Testis (tissue), 3 donors: Measurements from ENCODE around the gene CDS2. TPM values are rescaled to one million over a fixed set of nuclear protein-coding genes. Genes with fewer than 3 reads are reported as not detected.

Experiments
- DNase-seq: peaks from one replicate; pipeline ENCODE4 v3.0.0-alpha.2; 2019
- H3K27ac ChIP-seq, 2 donors: fragments of 200-600 bp; sonication (generic); one replicate each; pipeline ENCODE4 v1.5.1; 2019
- H3K27me3 ChIP-seq: fragments of 200-600 bp; sonication (generic); one replicate; pipeline ENCODE4 v1.5.1; 2019
- H3K36me3 ChIP-seq: fragments of 200-600 bp; sonication (generic); one replicate; pipeline ENCODE4 v1.5.1; 2017; ENCODE audit warnings: low read depth; ENCODE audit errors: missing control alignments
- H3K4me1 ChIP-seq: fragments of 200-600 bp; sonication (generic); one replicate; pipeline ENCODE4 v1.5.1; 2019
- H3K4me3 ChIP-seq, 2 donors: fragments of 200-600 bp; sonication (generic); one replicate each; pipeline ENCODE4 v1.5.1; 2017 to 2019
- H3K9me3 ChIP-seq: fragments of 200-600 bp; sonication (generic); one replicate; pipeline ENCODE4 v1.5.1; 2017
- CTCF ChIP-seq, 3 experiments: fragments of 450-650 bp in 2 of 3; fragments of 200-600 bp in 1 of 3; sonication (generic) in 1 of 3; IDR thresholded peaks; one replicate each; pipeline ENCODE4 v1.5.1; 2016 to 2019; ENCODE audit warnings: antibody characterized with exemption in 3 of 3, mild to moderate bottlenecking in 2 of 3, moderate library complexity in 1 of 3
- POLR2A ChIP-seq: fragments of 450-650 bp; IDR thresholded peaks from one replicate; pipeline ENCODE4 v1.6.1; 2017; ENCODE audit warnings: antibody characterized with exemption, mild to moderate bottlenecking, moderate library complexity
- WGBS, 2 donors: methylation state at CpG; one replicate each; pipeline ENCODE4 v1.1.5; 2018; 5-methylcytosine and 5-hydroxymethylcytosine counted together
- intact Hi-C: fragments of 100-400 bp; cut with DNase I; formaldehyde crosslinking; loops from one replicate; pipeline ENCODE4 v1.15.1; 2023; ENCODE audit warnings: low total_unique reads
- polyA plus RNA-seq: library from polyadenylated mRNA; stranded (reverse); fragments of 350-450 nt; fragmentation: Illumina TruSeq; extraction: RNeasy Lipid Tissue Mini Kit (QIAGEN cat#74804); gene quantifications from one replicate; pipeline ENCODE4 v1.2.3, GENCODE V29; 2014; ENCODE audit warnings: low read depth, low replicate concordance; ENCODE audit not compliant: insufficient read depth
- total RNA-seq, 2 donors: library from RNA; depleted of rRNA; stranded (reverse); fragments of >200 nt; gene quantifications; one replicate each; pipeline ENCODE4 v1.2.3, GENCODE V29; 2016

Gene CDS2
- total and polyA plus RNA-seq, 3 donors from 2014 or later = 55.0 to 71.0 (median 65.7) TPM

- TF ChIP-seq CTCF (IDR thresholded peaks at IDR 0.05) (no peak), POLR2A (no peak)
- Histone ChIP-seq H3K4me3 (no peak overlapping the region), H3K36me3 (no peaks in the 10 kb centered on the region), H3K9me3 (no peaks in the 10 kb centered on the region), H3K27me3 (no peaks in the 10 kb centered on the region), H3K27ac (no peak overlapping the region), H3K4me1 (peaks cover 22% of the 10 kb centered on the region)
- 80 to 82% methylated on average over 3 of the region's 3 CpGs for WGBS, 2 donors
- DNase-seq = no peak
- intact Hi-C loops = no loop called here
These were observed 26.3 kb downstream of the CDS2 start for GRCh38 chr20:5153152-5153467.

- DNase-seq = no peak
- intact Hi-C loops = no loop called here
- 70 to 85% methylated on average over 5 of the region's 5 CpGs for WGBS, 2 donors
- no peak overlapping the region for H3K4me3 ChIP-seq
- no peaks in the 10 kb centered on the region for H3K27me3 ChIP-seq
- no peak for TF ChIP-seq POLR2A
- TF ChIP-seq CTCF (IDR thresholded peaks at IDR 0.05) = no peak
- H3K9me3 ChIP-seq = no peaks in the 10 kb centered on the region
- H3K27ac ChIP-seq = no peak overlapping the region
- no peaks in the 10 kb centered on the region for H3K36me3 ChIP-seq
- peaks cover 15% of the 10 kb centered on the region for H3K4me1 ChIP-seq
These were observed 27.1 kb downstream of the CDS2 start for GRCh38 chr20:5153612-5154542.

GRCh38 chr20:5154543-5154925 lies 27.7 kb downstream of the CDS2 start:
- no peaks in the 10 kb centered on the region for H3K27me3 ChIP-seq
- no peaks in the 10 kb centered on the region for H3K9me3 ChIP-seq
- H3K4me3 ChIP-seq = no peak overlapping the region
- no peak for TF ChIP-seq CTCF (IDR thresholded peaks at IDR 0.05)
- no peak for TF ChIP-seq POLR2A
- peaks cover 12% of the 10 kb centered on the region for H3K4me1 ChIP-seq
- H3K27ac ChIP-seq = no peak overlapping the region
- DNase-seq = no peak
- intact Hi-C loops = no loop called here
- H3K36me3 ChIP-seq = no peaks in the 10 kb centered on the region
- WGBS, 2 donors = 81 to 85% methylated on average over 6 of the region's 6 CpGs

- no peaks in the 10 kb centered on the region for H3K36me3 ChIP-seq
- no peaks in the 10 kb centered on the region for H3K27me3 ChIP-seq
- TF ChIP-seq CTCF (IDR thresholded peaks at IDR 0.05) (no peak), POLR2A (no peak)
- WGBS, 2 donors = 61 to 62% methylated on average over 2 of the region's 2 CpGs
- no peak overlapping the region for H3K4me3 ChIP-seq
- no peaks in the 10 kb centered on the region for H3K9me3 ChIP-seq
- DNase-seq = no peak
- intact Hi-C loops = no loop called here
- no peak overlapping the region for H3K27ac ChIP-seq
- H3K4me1 ChIP-seq = peaks cover 9% of the 10 kb centered on the region
These were observed 28.6 kb downstream of the CDS2 start for GRCh38 chr20:5155404-5155803.
